Measurements from ENCODE around the gene INPP5F.
A peak's percentile ranks its signal among the peaks of the same experiment; 100 is the strongest.

INPP5F gene

DNA sequence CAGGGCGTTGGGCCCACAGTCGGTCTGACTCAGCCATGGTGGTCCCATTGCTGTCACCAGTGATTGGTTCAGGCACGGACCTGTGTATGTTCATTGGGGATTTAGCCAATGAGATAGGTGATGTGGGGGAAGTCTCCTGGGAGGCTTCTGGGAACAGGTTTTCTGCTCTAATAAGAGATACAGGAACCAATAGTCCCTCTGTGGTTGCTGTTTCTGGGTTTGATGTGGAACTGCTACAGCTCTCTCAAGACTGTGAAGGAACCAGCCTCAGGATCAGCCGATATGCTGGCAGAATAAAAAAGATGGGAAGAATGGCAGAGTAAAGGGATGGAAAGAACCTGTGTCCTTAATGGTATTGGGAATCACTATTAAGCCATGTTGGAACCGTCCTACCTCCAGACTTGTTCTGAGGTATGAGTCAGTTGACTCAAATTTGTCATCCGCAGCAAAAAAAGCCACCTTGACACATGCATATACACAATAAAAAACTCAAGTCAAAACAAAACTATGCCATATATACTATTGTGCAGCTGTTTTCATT lies 76.2 kb downstream of the INPP5F start:
- H3K27ac ChIP-seq (ENCODE audit: low read length) = no peak overlapping the region
- no peaks in the 10 kb centered on the region for H3K9me3 ChIP-seq (ENCODE audit: control insufficient read depth in 2 of 2, low read length in 2 of 2)
- H3K4me3 ChIP-seq (ENCODE audit: low read length in 2 of 2) = no peak overlapping the region
- no peaks in the 10 kb centered on the region for H3K4me1 ChIP-seq (ENCODE audit: control insufficient read depth, insufficient read depth, low read length)
- H3K9ac ChIP-seq (ENCODE audit: low read length in 2 of 2) = no peak overlapping the region
- H3K27me3 ChIP-seq (ENCODE audit: control insufficient read depth in 1 of 2, insufficient read depth in 2 of 2, low read length in 2 of 2) = peaks cover 0 to 2% of the 10 kb centered on the region in 2 donors
- peaks cover 4 to 17% of the 10 kb centered on the region in 2 donors for H3K36me3 ChIP-seq (ENCODE audit: control insufficient read depth in 2 of 2, insufficient read depth in 2 of 2, low read length in 2 of 2)

DNA sequence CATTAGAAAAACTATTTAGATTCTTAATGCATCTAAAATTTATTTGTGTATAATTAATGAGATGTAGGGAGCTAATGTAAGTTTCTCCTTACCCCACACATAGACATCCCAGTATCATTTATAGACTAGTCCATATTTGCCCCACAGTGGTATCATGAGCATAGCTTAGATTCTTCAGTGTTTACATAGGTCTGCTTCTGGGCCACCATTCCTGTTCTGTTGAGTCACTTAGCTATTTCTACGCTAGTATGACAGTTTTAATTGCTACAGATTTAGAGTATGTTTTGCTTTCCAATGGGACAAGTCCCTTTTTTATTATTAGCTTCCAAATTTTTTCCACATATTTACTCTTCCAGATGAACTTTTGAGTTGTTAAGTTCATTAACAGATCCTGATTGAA lies 77.4 kb downstream of the INPP5F start:
- H3K4me3 ChIP-seq (ENCODE audit: low read length in 2 of 2) = no peak overlapping the region
- H3K9ac ChIP-seq (ENCODE audit: low read length in 2 of 2) = no peak overlapping the region
- H3K27me3 ChIP-seq (ENCODE audit: control insufficient read depth in 1 of 2, insufficient read depth in 2 of 2, low read length in 2 of 2) = peaks cover 0 to 2% of the 10 kb centered on the region in 2 donors
- no peaks in the 10 kb centered on the region for H3K9me3 ChIP-seq (ENCODE audit: control insufficient read depth in 2 of 2, low read length in 2 of 2)
- no peak overlapping the region for H3K27ac ChIP-seq (ENCODE audit: low read length)
- H3K4me1 ChIP-seq (ENCODE audit: control insufficient read depth, insufficient read depth, low read length) = no peaks in the 10 kb centered on the region
- peaks cover 7 to 13% of the 10 kb centered on the region in 2 donors for H3K36me3 ChIP-seq (ENCODE audit: control insufficient read depth in 2 of 2, insufficient read depth in 2 of 2, low read length in 2 of 2)

DNA sequence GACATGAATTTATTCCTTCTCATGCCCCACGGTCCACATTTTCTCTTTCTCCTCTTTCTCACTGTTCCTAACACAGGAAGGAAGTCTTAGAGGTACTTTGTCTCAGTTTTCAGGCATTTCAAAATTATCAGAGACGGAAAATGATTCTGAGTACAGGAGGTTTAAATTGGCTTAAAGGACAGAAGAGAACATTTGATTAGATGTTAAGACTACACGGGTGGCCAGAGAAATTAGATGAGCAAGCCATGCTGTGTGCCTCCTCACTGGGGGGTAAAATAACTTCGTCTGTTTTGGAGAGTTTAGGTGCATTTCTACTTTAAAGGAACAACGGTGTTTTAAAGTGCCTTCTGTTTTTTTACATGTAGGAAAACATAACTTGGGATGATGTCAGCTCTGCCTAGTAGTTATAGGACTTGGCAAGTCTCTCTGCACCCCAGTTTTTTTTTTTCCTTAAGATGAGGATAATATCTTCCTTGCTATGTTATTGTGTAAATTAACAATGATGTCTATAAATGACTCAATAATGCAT lies 79.9 kb downstream of the INPP5F start:
- peaks cover 7 to 13% of the 10 kb centered on the region in 2 donors for H3K36me3 ChIP-seq (ENCODE audit: control insufficient read depth in 2 of 2, insufficient read depth in 2 of 2, low read length in 2 of 2)
- H3K9me3 ChIP-seq (ENCODE audit: control insufficient read depth in 2 of 2, low read length in 2 of 2) = no peaks in the 10 kb centered on the region
- H3K9ac ChIP-seq (ENCODE audit: low read length in 2 of 2) = no peak overlapping the region
- peaks cover 0 to 2% of the 10 kb centered on the region in 2 donors for H3K27me3 ChIP-seq (ENCODE audit: control insufficient read depth in 1 of 2, insufficient read depth in 2 of 2, low read length in 2 of 2)
- no peak overlapping the region for H3K4me3 ChIP-seq (ENCODE audit: low read length in 2 of 2)
- no peaks in the 10 kb centered on the region for H3K4me1 ChIP-seq (ENCODE audit: control insufficient read depth, insufficient read depth, low read length)
- H3K27ac ChIP-seq (ENCODE audit: low read length) = no peak overlapping the region

DNA sequence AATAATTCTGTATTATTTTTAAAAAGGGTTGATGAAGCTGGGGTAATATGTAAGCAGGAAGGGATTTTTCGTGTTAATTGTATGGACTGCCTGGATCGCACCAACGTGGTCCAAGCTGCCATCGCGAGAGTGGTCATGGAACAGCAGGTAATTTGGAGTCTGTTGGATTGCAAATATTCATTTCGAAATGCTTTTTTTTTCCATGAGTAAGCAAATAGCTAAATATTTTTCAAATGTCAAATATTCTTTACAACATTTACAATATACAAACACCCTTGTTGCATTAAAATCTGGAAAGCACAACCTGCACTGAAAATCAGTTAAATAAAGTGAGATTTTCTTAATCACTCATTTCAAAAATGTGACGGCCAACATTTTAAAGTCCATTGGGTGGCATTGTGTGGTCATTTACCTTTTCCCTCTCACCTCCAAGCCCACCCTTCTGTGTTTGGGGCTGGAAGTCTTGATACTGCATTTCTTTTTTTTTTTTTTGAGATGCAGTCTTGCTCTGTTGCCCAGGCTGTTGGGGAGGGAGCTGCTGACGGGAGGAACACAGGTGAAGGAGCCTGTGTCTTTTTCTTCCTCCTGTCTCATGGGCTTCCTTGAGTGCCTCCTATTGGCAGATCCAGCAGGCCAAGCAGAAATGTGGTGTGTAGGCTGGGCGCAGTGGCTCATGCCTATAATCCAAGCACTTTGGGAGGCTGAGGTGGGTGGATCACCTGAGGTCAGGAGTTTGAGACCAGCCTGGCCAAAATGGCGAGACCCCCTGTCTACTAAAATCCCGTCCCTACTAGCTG lies 80.7 kb downstream of the INPP5F start:
- Histone ChIP-seq H3K9ac (ENCODE audit: low read length in 2 of 2) (no peak overlapping the region), H3K27me3 (ENCODE audit: control insufficient read depth in 1 of 2, insufficient read depth in 2 of 2, low read length in 2 of 2) (peaks cover 0 to 2% of the 10 kb centered on the region in 2 donors), H3K36me3 (ENCODE audit: control insufficient read depth in 2 of 2, insufficient read depth in 2 of 2, low read length in 2 of 2) (peaks cover 7 to 13% of the 10 kb centered on the region in 2 donors), H3K4me3 (ENCODE audit: low read length in 2 of 2) (no peak overlapping the region), H3K4me1 (ENCODE audit: control insufficient read depth, insufficient read depth, low read length) (no peaks in the 10 kb centered on the region), H3K9me3 (ENCODE audit: control insufficient read depth in 2 of 2, low read length in 2 of 2) (no peaks in the 10 kb centered on the region), H3K27ac (ENCODE audit: low read length) (no peak overlapping the region)

DNA sequence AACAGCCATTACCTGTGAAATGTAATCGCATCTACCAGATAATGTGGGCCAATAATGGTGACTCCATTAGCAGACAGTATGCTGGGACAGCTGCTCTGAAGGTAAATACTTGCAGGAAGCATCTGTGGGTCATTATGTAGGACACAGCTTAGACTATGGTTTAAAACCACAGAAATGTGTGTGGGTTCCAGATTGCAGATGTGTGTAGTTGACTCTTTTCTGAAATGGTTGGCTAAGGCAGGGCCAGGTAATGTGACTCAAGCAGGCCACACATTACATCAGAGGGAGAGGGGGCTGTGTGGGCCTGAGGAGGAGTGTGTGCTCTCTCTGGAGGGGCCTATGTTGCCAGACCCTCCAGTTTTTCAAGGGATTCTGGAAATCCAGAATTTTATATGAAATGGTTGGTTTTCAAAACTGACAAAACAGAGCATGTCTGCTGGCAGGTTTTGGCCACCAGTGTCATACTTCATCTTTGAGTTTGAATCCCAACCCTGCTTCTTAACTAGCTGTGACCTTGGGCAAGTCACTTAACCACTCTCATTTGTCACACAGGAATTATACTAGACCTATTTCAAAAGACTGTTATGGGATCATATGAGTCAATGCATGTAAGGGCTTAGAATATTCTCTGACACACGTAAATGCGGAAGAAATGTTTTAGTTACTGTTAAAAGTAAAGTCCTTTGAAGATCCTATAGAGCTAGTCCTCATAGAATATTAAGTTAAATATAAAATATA lies 82.3 kb downstream of the INPP5F start:
- H3K27ac ChIP-seq (ENCODE audit: low read length) = no peak overlapping the region
- H3K4me1 ChIP-seq (ENCODE audit: control insufficient read depth, insufficient read depth, low read length) = no peaks in the 10 kb centered on the region
- no peaks in the 10 kb centered on the region for H3K9me3 ChIP-seq (ENCODE audit: control insufficient read depth in 2 of 2, low read length in 2 of 2)
- H3K9ac ChIP-seq (ENCODE audit: low read length in 2 of 2) = no peak overlapping the region
- peaks cover 9 to 16% of the 10 kb centered on the region in 2 donors for H3K36me3 ChIP-seq (ENCODE audit: control insufficient read depth in 2 of 2, insufficient read depth in 2 of 2, low read length in 2 of 2)
- no peak overlapping the region for H3K4me3 ChIP-seq (ENCODE audit: low read length in 2 of 2)
- H3K27me3 ChIP-seq (ENCODE audit: control insufficient read depth in 1 of 2, insufficient read depth in 2 of 2, low read length in 2 of 2) = peaks cover 0 to 2% of the 10 kb centered on the region in 2 donors

DNA sequence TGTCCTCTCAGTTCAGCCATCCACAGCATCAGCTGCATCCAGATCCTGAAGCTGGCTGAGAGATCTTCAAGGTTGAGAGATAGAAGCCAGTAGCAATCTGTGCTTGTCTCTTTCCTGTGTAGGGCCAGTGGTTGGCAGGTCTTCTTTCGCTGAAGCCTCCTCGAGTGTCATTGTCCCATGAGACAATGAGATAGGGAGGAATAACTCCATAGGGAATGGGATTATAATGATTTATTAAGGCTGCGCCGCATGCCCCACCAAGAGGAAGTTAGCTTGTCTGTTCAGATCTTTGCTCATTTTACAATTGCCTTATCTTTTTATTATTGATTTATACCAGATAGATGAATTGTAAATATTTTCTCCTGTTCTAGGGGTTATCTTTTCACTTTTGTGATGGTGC lies 85.3 kb downstream of the INPP5F start:
- H3K4me1 ChIP-seq (ENCODE audit: control insufficient read depth, insufficient read depth, low read length) = no peaks in the 10 kb centered on the region
- H3K9ac ChIP-seq (ENCODE audit: low read length in 2 of 2) = no peak overlapping the region
- peaks cover 13 to 18% of the 10 kb centered on the region in 2 donors for H3K36me3 ChIP-seq (ENCODE audit: control insufficient read depth in 2 of 2, insufficient read depth in 2 of 2, low read length in 2 of 2)
- H3K27me3 ChIP-seq (ENCODE audit: control insufficient read depth in 1 of 2, insufficient read depth in 2 of 2, low read length in 2 of 2) = peaks cover 0 to 2% of the 10 kb centered on the region in 2 donors
- H3K27ac ChIP-seq (ENCODE audit: low read length) = no peak overlapping the region
- no peak overlapping the region for H3K4me3 ChIP-seq (ENCODE audit: low read length in 2 of 2)
- no peaks in the 10 kb centered on the region for H3K9me3 ChIP-seq (ENCODE audit: control insufficient read depth in 2 of 2, low read length in 2 of 2)

DNA sequence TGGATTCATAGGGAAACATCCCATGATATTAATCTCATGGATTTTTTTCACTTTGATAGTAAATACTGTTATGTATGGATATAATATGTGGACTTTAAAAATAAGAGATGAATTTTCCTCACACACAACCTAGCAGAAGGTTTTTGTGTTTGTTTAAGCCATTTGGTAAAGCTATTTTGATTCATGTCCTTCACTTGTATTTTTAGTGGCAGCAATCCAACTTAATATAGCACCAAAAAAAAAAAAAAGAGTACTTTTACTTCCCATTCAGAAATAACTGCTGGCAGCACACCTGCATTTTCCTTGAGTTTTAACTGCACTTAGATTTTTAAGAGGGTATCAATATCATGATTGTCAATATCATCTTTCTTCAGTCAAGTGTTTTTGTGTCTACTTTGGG lies 86.8 kb downstream of the INPP5F start:
- H3K27ac ChIP-seq (ENCODE audit: low read length) = no peak overlapping the region
- peaks cover 12 to 14% of the 10 kb centered on the region in 2 donors for H3K36me3 ChIP-seq (ENCODE audit: control insufficient read depth in 2 of 2, insufficient read depth in 2 of 2, low read length in 2 of 2)
- H3K4me1 ChIP-seq (ENCODE audit: control insufficient read depth, insufficient read depth, low read length) = no peaks in the 10 kb centered on the region
- no peak overlapping the region for H3K4me3 ChIP-seq (ENCODE audit: low read length in 2 of 2)
- H3K9ac ChIP-seq (ENCODE audit: low read length in 2 of 2) = no peak overlapping the region
- H3K9me3 ChIP-seq (ENCODE audit: control insufficient read depth in 2 of 2, low read length in 2 of 2) = no peaks in the 10 kb centered on the region
- no peaks in the 10 kb centered on the region for H3K27me3 ChIP-seq (ENCODE audit: control insufficient read depth in 1 of 2, insufficient read depth in 2 of 2, low read length in 2 of 2)

DNA sequence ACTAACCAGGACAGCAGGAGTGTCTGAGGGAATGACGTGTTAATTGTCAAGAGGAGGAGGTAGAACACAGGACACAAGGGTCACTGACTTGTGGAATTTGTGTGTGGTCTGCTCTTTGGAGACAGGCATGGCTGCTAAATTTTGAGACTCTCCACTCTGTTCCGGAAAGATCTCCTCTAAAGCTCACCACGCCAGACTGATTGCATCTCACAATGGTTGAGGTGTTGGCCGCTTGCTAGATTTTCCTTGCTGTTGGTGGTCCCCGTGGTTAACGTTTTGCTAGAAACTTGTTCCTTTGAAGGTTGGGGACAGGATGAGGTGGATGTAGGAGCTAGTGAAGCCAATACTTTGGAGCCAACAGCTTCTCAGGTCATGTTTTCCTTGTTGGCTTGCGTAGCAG lies 89.8 kb downstream of the INPP5F start:
- Histone ChIP-seq H3K27me3 (ENCODE audit: control insufficient read depth in 1 of 2, insufficient read depth in 2 of 2, low read length in 2 of 2) (no peaks in the 10 kb centered on the region), H3K9ac (ENCODE audit: low read length in 2 of 2) (no peak overlapping the region), H3K4me3 (ENCODE audit: low read length in 2 of 2) (no peak overlapping the region), H3K9me3 (ENCODE audit: control insufficient read depth in 2 of 2, low read length in 2 of 2) (no peaks in the 10 kb centered on the region), H3K27ac (ENCODE audit: low read length) (no peak overlapping the region), H3K36me3 (ENCODE audit: control insufficient read depth in 2 of 2, insufficient read depth in 2 of 2, low read length in 2 of 2) (peaks cover 9 to 14% of the 10 kb centered on the region in 2 donors), H3K4me1 (ENCODE audit: control insufficient read depth, insufficient read depth, low read length) (no peaks in the 10 kb centered on the region)

DNA sequence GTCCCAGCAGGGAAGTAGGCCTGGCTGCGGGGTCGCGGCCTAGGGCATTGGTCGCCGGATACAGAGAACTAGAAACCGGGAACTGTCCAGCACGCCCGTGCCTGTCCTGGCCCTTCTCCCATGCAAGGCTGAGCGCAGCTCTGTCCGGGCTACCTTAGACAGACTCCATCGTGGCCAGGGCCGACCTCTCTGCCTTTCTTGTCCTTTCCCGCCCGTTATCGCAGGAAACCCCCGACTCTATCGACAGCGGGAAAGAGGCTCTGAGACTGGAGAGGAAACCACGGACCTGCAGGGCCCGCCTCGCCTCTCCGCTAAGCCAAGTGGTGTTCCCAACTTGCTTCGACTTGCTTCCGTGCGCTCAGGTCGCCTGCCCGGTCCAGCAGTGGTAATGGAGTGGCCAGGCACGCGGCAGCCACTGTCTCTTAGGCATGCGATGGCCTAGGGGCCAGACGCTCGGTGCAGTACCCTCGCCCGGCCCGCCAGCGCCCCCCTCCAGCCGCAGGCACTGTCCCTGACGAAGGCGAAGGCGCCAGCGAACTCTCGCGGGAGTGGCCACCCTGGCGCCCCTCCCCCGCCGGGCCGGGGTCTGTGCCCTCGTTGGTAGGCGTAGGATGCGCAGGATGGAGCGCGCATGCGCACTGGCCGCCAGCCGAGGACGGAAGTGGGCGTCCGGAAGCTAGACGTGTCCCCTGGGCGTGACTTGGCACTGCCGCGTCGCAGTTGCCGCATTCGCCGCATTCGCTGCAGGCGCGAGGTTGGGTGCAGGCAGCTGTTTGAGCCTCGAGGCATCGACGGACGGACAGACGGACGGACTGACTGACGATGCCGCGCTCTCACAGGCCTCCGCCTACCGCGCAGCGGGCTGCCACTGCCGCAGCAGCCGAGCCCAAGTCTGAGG lies 92.4 kb downstream of the INPP5F start:
- Histone ChIP-seq H3K4me1 (ENCODE audit: control insufficient read depth, insufficient read depth, low read length) (no peaks in the 10 kb centered on the region), H3K36me3 (ENCODE audit: control insufficient read depth in 2 of 2, insufficient read depth in 2 of 2, low read length in 2 of 2) (peaks cover 7 to 14% of the 10 kb centered on the region in 2 donors), H3K9me3 (ENCODE audit: control insufficient read depth in 2 of 2, low read length in 2 of 2) (no peaks in the 10 kb centered on the region), H3K27me3 (ENCODE audit: control insufficient read depth in 1 of 2, insufficient read depth in 2 of 2, low read length in 2 of 2) (no peaks in the 10 kb centered on the region), H3K27ac (ENCODE audit: low read length) (no peak overlapping the region), H3K9ac (ENCODE audit: low read length in 2 of 2) (no peak overlapping the region), H3K4me3 (ENCODE audit: low read length in 2 of 2) (peak overlapping the region; percentile 58 to 69)

DNA sequence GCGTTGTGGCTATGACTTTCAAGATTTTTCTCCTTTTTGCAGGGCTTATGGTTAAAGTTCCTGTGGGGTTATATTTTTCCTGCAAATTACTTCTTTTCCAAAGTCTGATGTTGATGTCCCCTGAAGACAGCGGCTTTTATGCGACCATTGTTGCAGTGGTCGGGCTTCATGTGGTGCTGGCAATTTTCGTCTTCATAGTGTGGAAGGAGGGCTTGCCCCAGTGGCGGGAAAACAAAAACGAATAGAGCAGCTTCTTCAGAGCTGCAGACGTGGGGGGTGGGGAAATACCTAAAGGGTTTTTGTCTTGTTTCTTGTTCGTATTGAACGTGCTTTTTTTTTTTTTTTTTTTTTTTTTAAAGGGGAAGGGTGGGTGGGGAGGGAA lies 93.0 kb downstream of the INPP5F start:
- H3K9me3 ChIP-seq (ENCODE audit: control insufficient read depth in 2 of 2, low read length in 2 of 2) = no peaks in the 10 kb centered on the region
- H3K9ac ChIP-seq (ENCODE audit: low read length in 2 of 2) = no peak overlapping the region
- peaks cover 13 to 16% of the 10 kb centered on the region in 2 donors for H3K36me3 ChIP-seq (ENCODE audit: control insufficient read depth in 2 of 2, insufficient read depth in 2 of 2, low read length in 2 of 2)
- no peak overlapping the region for H3K27ac ChIP-seq (ENCODE audit: low read length)
- H3K4me1 ChIP-seq (ENCODE audit: control insufficient read depth, insufficient read depth, low read length) = no peaks in the 10 kb centered on the region
- H3K27me3 ChIP-seq (ENCODE audit: control insufficient read depth in 1 of 2, insufficient read depth in 2 of 2, low read length in 2 of 2) = no peaks in the 10 kb centered on the region
- peak overlapping the region; percentile 58 to 69 for H3K4me3 ChIP-seq (ENCODE audit: low read length in 2 of 2)

All from stomach smooth muscle (tissue), 2 donors.